GM18867 (cell line): ENCODE data around the gene RAB3C.
"Not testable (repeated sequence)": the region's sequence is repeated elsewhere in the genome, so short reads cannot be mapped to it uniquely, and the experiment has no call there.

Source experiments
- ATAC-seq: cut with Tn5 transposase; IDR thresholded peaks from one replicate; pipeline ENCODE4 v1.9.1; 2021; ENCODE audit warnings: mild to moderate bottlenecking, moderate library complexity; ENCODE audit not compliant: unreplicated experiment

RAB3C gene

DNA sequence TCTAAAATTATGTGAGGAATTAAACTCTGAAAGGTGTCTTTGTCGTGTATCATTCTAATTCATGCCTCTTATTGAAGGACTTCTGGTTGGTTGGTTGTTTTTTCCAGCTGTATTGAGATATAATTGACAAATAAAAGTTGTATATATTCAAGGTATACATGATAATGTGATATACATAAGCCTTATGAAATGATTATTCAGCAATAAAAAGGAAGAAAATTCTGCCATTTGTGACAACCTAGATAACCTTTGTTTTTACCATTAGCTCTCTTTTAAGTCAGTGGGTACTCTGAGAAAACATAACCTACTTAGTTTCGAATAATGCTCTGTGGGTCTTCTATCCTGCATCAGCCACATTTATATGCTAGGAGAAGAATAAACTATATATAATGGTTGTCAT lies 89.6 kb downstream of the RAB3C start:
- no peak for ATAC-seq

DNA sequence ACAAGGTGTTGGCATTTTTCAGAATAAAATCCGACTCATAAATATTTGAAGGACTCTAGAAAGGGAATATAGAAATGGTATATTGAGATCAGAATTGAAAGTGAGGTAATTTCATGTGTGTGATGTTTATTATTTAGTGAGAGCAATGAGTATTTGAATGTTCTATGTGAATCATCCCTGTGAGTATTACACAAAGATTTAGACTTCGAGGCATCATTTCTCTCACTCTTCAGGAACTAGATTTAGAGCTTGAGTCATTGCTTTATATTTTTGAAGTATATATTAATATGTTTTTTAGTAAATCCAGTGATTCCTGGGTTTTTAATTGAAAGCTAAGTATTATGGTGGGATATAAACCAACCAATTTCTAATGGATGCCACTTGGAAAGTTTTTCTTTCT lies 91.2 kb downstream of the RAB3C start:
- no peak for ATAC-seq

DNA sequence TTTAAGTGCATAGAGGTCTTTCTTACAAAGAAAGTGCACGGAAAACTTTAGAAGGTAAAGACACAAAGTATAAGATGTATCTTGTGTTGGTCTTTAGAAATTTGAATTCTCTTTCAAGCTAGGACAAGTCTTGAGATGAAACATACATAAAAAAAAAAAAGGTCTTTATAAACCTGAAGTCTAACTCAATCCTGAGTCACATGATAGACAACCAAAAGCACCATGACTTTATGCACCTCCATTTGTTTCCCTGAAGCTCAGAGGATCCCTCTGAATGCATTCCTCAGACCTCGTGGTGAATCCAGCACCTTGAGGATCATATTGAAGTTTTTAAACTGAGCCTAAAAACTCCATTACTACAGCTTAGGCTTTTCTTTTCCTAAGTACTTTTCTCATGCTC lies 91.8 kb downstream of the RAB3C start:
- ATAC-seq = no peak

DNA sequence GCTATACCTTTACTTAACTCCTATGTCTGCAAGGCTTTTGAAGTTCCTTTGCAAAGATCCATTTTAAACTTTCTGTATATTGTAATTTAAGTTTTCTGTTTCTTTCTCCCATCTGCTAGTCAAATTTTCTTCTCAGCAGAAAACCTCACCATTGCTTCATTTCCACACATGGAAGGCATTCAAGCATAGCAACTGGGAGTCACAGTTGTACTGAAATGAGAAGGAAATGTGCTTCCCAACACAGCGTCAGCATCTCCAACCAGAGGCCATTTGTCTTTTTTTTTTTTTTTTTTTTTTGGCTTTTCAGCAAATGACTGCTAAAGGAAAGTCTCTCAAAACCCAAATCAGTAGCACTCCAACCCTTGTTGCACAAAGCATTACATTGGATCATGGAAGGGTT lies 92.5 kb downstream of the RAB3C start:
- no peak for ATAC-seq

DNA sequence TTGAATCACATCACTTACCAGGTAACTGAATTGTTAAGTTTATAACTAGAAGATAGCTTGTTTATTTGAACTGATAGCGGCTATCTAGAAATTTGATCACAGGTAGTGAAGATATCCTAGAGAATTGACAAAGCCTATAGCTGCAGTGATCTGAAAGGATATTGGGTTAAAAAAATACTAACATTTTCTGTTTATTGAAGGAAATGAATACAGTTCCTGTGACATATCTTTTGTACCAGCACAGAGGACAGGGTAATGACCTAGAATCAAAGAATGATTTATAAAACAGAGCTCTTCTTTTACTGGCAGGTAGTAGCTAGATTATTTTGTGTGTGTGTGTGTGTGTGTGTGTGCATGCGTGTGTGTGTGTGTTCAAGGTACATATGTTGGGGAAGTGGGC lies 94.8 kb downstream of the RAB3C start:
- no peak for ATAC-seq

DNA sequence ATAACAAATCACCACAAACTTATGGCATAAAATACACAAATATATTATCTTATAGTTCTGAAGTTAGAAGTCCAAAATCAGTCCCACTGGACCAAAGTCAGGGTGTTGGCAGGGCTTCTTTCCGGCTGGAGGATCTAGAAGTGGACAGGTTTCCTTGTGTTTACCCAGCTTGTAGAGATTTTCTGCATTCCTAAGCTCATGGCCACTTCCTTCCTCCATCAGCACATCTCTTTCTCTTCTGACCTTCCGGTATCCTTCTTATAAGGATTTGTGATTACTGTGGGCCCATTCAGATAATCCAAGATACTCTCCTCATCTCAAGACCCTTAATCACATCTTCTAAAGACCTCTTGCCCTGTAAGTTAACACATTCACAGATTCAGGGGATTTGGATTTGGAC lies 97.6 kb downstream of the RAB3C start:
- ATAC-seq = no peak

DNA sequence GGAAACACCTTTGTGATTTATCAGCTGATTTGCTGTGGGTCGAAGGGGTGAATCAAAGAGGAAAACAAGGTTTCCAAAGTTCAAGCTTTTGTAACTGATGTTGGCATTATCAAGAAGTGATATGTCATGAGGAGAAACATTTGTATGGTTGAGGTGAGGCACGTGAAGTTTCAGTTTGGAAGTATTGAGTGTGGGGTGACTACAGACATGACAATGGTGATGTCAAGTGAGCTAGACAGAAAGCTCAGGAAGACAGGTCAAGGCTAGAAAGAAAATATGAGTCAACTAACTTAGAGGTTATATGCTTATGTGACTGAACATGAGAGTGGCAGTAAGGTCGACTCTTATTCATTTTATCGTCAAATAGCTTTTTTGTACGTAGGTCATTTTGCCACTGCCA lies 99.1 kb downstream of the RAB3C start:
- ATAC-seq = no peak

DNA sequence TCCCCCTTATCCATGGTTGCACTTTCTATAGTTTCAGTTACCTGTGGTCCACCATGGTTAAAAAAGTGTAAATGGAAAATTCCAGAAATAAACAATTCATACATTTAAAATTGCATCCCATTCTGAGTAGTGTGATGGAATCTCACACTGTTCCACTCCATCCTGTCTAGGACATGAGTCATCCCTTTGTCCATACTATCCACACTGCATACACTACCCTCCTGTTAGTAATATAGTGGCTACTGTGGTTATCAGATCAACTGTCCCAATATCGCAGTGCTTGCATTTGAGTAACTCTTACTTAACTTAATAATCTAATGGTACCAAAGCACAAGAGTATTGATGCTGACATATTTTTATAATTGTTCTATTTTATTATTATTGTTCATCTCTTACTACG lies 100.7 kb downstream of the RAB3C start:
- no peak for ATAC-seq

DNA sequence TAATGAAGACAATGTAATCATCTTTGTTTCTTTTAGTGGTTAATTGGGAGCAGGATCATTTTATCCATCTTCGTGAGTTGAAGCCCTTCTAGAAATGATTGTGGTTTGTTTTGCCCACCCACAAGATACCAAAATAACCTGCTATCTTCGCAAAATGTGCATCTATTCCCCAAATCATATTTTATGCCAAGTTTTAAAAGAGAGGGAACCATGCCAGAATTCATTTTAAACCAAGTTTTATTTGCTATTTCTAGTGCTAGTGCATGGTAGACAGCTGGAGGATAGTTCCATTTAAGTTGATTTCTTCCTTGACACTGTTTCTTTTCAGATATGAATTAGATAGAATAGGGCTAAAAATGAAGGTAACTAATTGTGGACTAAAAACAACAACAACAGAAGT lies 104.2 kb downstream of the RAB3C start:
- ATAC-seq = no peak

DNA sequence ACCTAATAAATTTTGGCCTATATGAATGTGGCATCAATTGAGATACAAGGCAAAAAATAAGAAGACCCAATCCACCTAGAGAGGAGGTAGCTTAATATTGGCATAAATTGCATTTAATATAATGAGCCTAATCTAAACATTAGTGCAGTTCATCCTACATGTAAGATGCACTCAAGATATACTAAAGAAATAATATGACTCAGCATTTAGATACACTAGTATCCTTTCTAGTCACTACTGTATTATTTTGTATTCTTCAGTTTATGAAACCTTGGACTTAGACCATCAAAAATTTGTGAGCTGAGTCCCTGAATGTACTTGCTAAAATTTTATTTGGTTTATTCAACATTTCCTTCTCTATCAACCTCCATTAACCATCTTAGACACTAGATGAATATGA lies 104.7 kb downstream of the RAB3C start:
- no peak for ATAC-seq

DNA sequence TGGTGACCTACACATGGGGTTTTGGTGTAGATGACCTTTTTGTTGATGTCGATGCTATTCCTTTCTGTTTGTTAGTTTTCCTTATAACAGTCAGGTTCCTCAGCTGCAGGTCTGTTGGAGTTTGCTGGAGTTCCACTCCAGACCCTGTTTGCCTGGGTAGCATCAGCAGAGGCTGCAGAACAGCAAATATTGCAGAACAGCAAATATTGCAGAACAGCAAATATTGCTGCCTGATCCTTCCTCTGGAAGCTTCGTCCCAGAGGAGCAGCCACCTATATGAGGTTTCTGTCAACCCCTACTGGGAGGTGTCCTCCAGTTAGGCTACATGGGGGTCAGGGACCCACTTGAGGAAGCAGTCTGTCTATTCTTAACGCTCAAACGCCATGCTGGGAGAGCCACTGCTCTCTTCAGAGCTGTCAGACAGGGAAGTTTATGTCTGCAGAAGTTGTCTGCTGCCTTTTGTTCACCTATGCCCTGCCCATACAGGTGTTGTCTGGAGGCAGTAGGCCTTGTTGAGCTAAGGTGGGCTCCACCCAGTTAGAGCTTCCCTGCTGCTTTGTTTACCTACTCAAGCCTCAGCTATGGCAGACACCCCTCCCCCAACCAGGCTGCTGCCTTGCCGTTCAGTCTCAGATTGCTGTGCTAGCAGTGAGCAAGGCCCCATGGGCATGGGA lies 116.3 kb downstream of the RAB3C start:
- ATAC-seq = not testable (repeated sequence)

DNA sequence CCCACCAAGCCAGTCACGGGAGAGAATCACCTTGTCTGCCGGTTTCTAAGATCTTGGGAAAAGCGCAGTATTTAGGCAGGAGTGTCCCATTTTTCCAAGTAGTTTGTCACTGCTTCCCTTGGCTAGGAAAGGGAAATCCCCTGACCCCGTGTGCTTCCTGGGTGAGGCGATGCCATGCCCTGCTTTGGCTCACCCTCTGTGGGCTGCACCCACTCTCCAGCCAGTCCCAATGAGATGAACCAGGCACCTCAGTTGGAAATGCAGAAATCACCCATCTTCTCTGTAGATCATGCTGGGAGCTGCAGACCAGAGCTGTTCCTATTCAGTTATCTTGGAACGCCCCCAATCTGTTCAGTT lies 116.9 kb downstream of the RAB3C start:
- ATAC-seq = no peak

DNA sequence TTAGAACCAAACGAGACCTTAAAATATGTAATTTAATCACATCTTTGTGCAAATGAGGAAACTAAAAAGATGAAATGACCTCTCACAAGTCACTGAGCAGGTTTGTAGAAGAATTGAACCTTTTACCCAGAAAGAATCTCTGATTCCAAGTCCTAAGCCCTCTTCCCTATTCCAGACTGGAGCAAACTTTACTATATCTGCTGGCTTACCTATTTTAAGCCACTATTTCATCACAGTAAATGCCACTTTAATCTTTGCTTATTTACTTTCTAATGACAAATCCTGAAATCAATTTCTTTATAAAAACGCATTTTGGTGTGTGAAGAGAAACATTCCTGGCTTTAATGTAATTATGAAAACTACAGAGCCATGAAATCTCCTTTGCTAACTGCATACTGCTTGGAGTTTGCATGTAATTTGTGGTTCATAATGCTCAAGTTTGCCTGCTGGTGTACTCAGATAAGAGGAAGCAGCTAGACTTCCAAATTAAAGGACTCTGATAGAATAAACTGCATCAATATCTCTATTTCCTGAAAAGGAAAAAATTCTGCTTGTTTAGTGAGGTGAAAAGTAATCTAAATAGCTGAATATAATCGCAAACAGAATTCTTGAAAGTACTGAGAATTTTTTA lies 121.2 kb downstream of the RAB3C start:
- no peak for ATAC-seq

DNA sequence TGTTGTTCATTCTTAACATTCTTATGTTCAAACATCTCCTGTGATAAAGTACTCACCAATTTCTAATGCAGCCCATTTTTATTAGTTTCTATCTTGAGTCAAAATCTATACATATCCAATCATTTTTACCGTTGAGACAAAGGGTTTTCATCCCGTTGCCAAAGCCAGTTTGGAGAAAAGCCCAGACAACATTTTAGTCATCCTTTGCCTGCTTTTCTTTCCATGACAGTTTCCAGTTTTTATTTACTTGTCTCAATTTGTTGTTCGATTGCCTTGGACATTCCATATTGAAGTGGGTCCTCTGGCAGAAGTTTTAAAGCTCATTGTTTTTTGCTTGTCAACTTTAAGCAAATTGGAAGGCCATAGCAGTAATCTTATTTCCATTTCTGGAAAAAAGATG lies 123.9 kb downstream of the RAB3C start:
- no peak for ATAC-seq

DNA sequence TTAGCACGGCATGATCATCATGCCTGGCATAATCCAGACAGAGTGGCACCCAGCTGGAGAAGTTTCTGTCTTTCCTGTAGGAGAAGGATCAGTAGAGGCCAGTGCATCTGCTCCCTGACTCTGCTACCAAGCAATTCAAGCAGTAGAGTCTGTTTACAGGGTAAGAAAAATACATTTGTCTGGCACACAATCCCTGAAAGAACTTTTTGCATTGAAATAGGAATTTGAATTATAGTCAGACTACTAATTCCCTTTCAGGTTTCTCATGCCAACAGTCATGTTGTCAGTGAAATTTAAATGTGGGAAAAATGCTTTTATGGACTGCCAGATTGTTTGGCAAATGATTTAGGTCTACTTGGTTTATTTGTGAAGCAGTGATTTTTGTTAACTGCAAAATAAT lies 125.6 kb downstream of the RAB3C start:
- ATAC-seq = no peak

DNA sequence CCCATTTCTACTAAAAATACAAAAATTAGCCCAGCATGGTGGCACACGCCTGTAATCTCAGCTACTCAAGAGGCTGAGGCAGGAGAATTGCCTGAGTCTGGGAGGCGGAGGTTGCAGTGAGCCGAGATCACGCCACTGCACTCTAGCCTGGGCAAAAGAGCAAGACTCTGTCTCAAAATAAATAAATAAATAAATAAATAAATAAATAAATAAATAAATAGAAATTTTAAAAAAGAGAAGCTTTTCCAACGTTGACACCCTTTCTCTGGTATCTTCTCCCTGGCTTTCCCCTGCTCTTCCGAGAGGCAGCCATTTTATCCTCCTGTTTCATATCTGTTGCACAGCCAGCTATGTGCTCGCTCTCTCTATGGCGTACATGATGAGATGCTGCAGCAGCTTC lies 127.5 kb downstream of the RAB3C start:
- ATAC-seq = not testable (repeated sequence)

DNA sequence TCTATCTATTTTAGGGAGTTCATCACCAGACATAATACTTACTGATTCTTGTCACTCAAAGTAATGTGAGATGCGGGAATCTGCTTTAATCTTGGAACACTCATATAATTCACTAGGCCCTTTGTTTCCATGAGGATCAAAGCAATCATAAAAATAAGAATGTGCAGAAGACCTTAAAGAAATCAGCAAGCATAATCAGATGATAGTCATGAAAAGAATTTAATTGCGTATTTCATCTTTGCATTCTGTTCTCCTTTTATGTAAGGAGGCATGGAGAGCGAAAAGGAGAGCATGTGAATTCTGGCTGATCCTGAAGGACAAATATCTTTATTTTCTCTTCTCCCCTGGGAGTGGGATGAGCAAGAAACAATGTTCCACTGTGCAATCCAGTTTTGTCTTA lies 128.0 kb downstream of the RAB3C start:
- no peak for ATAC-seq

DNA sequence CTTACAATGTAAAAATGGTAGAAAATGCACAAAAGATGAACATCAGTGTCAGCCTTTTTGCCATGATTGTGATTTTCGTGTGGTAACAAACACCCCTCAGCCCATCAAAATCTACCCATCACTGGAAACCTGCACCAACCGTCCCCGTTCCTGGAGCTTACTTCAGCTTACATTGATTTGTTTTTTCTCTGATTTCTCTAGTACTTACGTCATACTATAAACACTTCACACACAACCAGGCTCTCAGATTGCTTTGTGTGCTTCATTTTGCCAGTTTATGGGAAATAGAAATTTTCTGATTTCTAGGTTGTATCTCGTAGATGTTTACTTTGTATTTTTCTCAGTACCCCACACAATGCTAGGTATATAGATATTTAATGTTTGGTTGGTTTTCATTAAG lies 129.1 kb downstream of the RAB3C start:
- ATAC-seq = no peak

DNA sequence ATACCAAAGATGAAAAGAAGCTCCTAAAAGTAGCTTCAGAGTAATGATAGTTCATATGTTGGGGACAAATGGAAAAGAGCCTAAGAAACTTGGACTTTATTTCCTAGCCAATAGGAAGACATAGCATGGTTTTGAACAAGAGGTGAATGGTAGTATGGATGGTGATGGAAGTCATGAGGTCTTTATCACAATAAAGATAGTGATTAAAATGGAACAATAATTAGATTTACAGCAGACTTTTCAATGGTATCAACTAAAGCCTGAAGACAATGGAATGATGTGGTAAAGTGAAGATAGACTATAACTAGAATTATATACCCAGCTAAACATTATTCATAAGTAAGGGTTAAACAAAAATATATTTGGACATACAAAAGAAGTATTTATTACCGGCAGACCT lies 131.2 kb downstream of the RAB3C start:
- no peak for ATAC-seq

DNA sequence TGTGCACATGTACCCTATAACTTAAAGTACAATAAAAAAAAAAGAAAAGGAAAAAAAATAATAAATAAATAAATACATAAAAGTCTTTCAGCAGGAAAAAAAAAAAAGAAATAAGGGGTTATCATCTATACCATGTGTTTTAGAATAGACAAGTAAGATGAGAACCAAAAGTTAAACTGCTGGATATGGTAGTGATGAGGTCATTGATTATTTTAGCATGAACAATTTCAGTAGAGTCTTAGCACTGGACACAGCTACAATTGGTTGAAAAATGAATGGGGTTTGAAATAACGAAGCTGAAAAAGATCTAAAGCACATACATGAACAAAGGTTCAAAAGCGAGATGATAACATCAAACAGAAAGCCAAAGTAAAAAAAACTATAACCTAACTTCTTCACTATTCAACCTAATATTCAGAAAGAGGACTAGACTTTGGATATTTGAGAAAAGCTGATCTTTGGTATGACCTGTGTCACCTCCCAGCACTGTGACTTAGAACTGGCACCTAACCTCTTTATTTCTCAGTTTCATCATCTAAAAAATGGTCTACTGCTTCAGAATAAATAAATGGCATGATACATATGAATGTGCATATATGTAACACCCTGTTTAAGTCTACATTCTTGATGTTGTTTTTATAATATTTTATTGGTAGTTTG lies 133.3 kb downstream of the RAB3C start:
- ATAC-seq = no peak

DNA sequence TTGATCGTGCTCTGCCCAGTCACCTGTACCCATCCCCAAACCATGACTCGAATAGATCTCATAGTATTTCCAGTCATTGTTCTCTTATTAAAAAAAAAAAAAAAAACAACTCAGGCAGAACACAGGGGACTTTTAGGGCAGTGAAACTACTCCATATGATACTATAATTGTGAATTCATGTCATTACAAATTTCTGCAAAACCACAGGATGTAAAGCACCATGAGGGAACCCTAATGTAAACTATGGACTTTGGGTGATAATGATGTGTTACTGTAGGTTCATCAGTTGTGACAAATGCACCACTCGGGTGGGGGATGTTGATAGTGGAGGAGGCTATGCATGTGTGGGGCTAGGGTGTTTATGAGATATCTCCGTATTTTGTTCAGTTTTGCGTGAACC lies 133.8 kb downstream of the RAB3C start:
- ATAC-seq = no peak

DNA sequence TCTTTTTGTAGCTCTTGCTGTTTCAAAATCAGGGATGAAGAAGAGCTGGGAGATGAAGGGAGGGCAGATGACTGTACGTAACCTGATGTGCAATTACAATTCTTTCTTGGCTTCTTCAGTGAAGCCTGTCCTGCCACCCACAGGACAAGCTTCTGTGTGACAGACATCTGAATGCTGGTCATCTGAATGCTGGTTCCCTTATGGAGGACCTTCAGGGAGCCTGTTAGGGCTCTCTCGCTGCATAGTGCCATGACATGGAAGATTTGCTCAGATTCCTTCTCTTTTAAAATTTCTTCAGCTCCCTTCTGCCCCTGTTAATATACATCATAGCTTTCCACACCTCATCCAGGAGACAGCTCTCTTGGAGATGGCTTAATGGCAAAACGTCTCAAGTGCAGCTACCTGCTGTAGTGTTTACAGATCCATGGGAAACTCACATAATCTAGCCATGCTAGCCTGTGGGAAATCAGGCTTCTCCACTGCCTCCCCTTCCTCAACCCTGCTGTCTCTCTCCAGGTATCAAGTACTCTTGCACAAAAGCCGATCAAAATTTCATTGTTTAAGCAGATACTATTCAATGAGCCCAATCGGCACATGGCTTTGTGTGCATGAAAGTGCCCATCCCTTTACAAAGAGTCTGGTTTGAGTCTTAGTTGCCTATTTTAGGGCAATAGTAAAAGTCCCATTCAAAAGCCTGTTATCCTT lies 134.6 kb downstream of the RAB3C start:
- ATAC-seq = no peak
